Choroid plexus epithelial cell (primary cell): Measurements from ENCODE around the gene TSPAN18.

ENCODE experiments used
- DNase-seq: peaks from one replicate; pipeline ENCODE4 v3.0.0-alpha.2; 2010; ENCODE audit warnings: low read depth
- H3K4me3 ChIP-seq: 2 replicates; pipeline ENCODE4 v1.5.1; 2011; ENCODE audit warnings: low read depth, mild to moderate bottlenecking, control low read depth, low read length, moderate library complexity
- CTCF ChIP-seq: conservative IDR thresholded peaks from 2 replicates; pipeline ENCODE4 v1.5.1; 2011; ENCODE audit warnings: low read depth, mild to moderate bottlenecking, control low read depth, inconsistent platforms, low read length, moderate library complexity

TSPAN18 gene

DNA sequence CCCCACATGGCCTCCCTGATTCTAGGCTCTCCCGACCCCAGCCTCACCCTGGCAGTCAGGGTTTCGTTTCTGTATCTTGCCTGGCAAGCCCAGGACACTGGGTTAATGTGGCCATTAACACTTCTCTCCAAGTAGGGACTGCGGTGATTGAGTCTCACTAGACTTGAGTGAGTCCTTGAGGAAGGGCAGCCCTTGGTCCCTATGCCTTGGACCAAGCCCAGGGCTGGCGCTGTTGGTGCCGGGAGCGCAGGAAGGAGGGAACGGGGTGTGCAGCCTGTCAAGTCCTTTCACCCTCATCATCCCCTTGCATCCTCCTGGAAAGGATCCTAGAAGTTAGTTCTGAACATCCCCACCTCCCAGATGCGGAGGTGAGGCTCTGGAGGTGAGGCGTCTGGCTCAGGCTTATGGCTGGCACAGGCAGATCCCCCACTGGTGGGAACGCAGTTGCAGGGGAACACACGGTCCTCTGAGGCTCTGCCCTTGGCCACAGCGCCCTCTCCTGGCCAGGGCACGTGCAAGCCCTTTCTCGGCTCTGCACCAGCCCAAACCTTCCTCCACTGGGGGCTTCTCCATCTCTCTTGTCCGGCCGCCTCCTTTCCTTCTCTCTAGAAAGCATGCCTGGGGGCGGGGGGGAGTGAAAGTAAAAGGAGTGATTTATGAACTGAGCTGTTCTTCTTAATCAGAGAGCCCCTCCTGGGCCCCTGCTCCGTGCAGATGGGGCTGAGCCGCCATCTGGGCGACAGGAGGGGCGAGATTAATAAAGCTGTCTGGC lies 167.3 kb downstream of the TSPAN18 start:
- DNase-seq: peak; percentile 74
- no peak overlapping the region for H3K4me3 ChIP-seq
- peak; percentile 96 for TF ChIP-seq CTCF

DNA sequence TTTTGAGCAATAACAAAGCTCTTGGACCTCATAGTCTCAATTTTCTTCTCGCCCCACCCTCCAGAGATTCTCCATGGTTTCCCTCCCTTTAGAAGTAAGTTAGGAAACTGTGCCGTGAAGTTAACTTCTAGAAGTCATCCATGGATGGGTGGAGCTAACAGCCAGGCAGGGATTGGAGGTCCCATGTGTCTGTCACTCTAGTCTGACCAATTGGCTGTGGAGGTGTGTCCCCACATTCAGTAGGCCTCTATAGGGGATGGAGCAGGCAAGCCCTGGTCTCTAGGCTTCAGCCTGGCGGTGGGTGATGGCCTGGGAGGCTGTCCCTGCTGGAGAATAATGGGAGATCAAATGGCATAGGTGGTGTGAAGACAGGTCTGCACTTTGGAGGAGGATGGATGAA lies 173.2 kb downstream of the TSPAN18 start:
- H3K4me3 ChIP-seq: no peak overlapping the region
- peak; percentile 66 for DNase-seq
- TF ChIP-seq CTCF: no peak

- DNase-seq: no peak
- H3K4me3 ChIP-seq: no peak overlapping the region
- no peak for TF ChIP-seq CTCF
Observed at GRCh38 chr11:44901120-44901633, 174.4 kb downstream of the TSPAN18 start.

GRCh38 chr11:44901786-44902185 lies 175.0 kb downstream of the TSPAN18 start:
- no peak overlapping the region for H3K4me3 ChIP-seq
- TF ChIP-seq CTCF: no peak
- DNase-seq: no peak

DNA sequence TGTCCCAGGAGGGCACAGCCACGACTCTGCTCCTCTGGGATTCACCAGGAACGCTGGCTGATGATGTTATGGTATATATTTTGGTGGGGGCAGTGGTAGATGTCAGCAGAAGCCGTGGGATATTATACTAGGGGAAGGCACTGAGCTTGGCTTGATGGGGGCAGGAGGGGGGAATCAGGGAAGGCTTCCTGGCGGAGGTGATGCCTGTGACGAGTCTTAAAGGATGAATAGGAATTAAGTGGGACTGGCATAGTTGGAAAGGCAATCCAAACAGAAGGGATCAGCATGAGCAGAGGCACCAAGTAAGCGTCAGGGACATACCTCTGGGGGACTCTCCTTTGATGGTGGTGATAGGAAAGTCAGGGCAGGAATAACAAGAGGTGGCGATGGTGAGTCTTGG lies 176.3 kb downstream of the TSPAN18 start:
- no peak overlapping the region for H3K4me3 ChIP-seq
- TF ChIP-seq CTCF: no peak
- DNase-seq: no peak

GRCh38 chr11:44903518-44903917 lies 176.8 kb downstream of the TSPAN18 start:
- no peak for DNase-seq

More at GRCh38 chr11:44903518-44903917, 176.8 kb downstream of the TSPAN18 start:
- TF ChIP-seq CTCF: no peak
- no peak overlapping the region for H3K4me3 ChIP-seq
